HEK293 (cell line): ENCODE results near the gene RFTN1.

Source experiments
- CTCF ChIP-seq: fragments of 450-650 bp; formaldehyde crosslinking; IDR thresholded peaks from 2 replicates; pipeline ENCODE4 v1.5.1; 2016; ENCODE audit warnings: missing biosample characterization, missing genetic modification characterization
- ELK4 ChIP-seq: IDR thresholded peaks from 2 replicates; pipeline ENCODE4 v1.6.1; 2011; ENCODE audit warnings: mild to moderate bottlenecking, low read depth, low read length, borderline replicate concordance
- ZBTB10 ChIP-seq: fragments of 450-650 bp; formaldehyde crosslinking; IDR thresholded peaks from 2 replicates; pipeline ENCODE4 v1.5.1; 2016; ENCODE audit warnings: missing biosample characterization, missing genetic modification characterization
- ZNF148 ChIP-seq: fragments of 450-650 bp; formaldehyde crosslinking; IDR thresholded peaks from 2 replicates; pipeline ENCODE4 v1.5.0; 2017; ENCODE audit warnings: missing biosample characterization, missing genetic modification characterization, borderline replicate concordance
- ZNF184 ChIP-seq: fragments of 450-650 bp; IDR thresholded peaks from 2 replicates; pipeline ENCODE4 v1.5.1; 2018; ENCODE audit warnings: missing biosample characterization, mild to moderate bottlenecking, missing genetic modification characterization
- ZNF223 ChIP-seq: fragments of 450-650 bp; formaldehyde crosslinking; IDR thresholded peaks from 2 replicates; pipeline ENCODE4 v1.5.1; 2016; ENCODE audit warnings: missing biosample characterization, missing genetic modification characterization
- ZNF24 ChIP-seq: fragments of 450-650 bp; formaldehyde crosslinking; IDR thresholded peaks from 2 replicates; pipeline ENCODE4 v1.5.1; 2016; ENCODE audit warnings: missing biosample characterization, missing genetic modification characterization
- ZNF280D ChIP-seq: fragments of 450-650 bp; formaldehyde crosslinking; IDR thresholded peaks from 2 replicates; pipeline ENCODE4 v1.5.1; 2016; ENCODE audit warnings: missing biosample characterization, missing genetic modification characterization
- ZNF514 ChIP-seq: fragments of 450-650 bp; formaldehyde crosslinking; IDR thresholded peaks from 2 replicates; pipeline ENCODE4 v1.5.1; 2016; ENCODE audit warnings: missing biosample characterization, missing genetic modification characterization
- ZNF660 ChIP-seq: fragments of 450-650 bp; IDR thresholded peaks from 2 replicates; pipeline ENCODE4 v1.5.1; 2018; ENCODE audit warnings: missing biosample characterization, mild to moderate bottlenecking, missing genetic modification characterization
- ZNF704 ChIP-seq: fragments of 450-650 bp; formaldehyde crosslinking; IDR thresholded peaks from 2 replicates; pipeline ENCODE4 v1.5.1; 2016; ENCODE audit warnings: missing biosample characterization, missing genetic modification characterization
- ZNF843 ChIP-seq: fragments of 450-650 bp; formaldehyde crosslinking; IDR thresholded peaks from 2 replicates; pipeline ENCODE4 v1.5.1; 2016; ENCODE audit warnings: missing biosample characterization, missing genetic modification characterization
- ZSCAN16 ChIP-seq: fragments of 450-650 bp; formaldehyde crosslinking; IDR thresholded peaks from 2 replicates; pipeline ENCODE4 v1.5.1; 2016; ENCODE audit warnings: missing biosample characterization, missing genetic modification characterization

- TF ChIP-seq CTCF (no peak), ZNF24 (tag by site-specific recombination) (no peak), ZNF843 (tag by site-specific recombination) (no peak), ZNF223 (tag by site-specific recombination) (no peak), ZNF280D (tag by site-specific recombination) (no peak), ZNF704 (tag by site-specific recombination) (no peak), ZSCAN16 (tag by site-specific recombination) (no peak), ZNF660 (tag by site-specific recombination) (no peak), ELK4 (no peak), ZNF184 (no peak), ZNF148 (tag by site-specific recombination) (no peak), ZBTB10 (tag by site-specific recombination) (no peak), ZNF514 (tag by site-specific recombination) (no peak)
Observed at GRCh38 chr3:16325850-16326249, 187.6 kb downstream of the RFTN1 start.
